Calu3 (cell line): ENCODE measurements around the gene DCP1B. TPM values are rescaled to one million over a fixed set of nuclear protein-coding genes. Genes with fewer than 3 reads are reported as not detected.

Source experiments
- BruUV-seq: library from RNA; stranded (reverse); fragments of 400-500 nt; replicated peaks from 2 replicates; lab custom pipeline; 2021; lab: Mats Ljungman, UMichigan
- CTCF ChIA-PET: fragments of 300-600 bp; sonication (Branson Sonifier 250); formaldehyde crosslinking; loops from one replicate; lab custom pipeline; 2022; ENCODE audit warnings: antibody characterized with exemption; lab: Charles Lee
- DNase-seq: peaks from one replicate; pipeline ENCODE4 v3.0.0; 2022
- H3K27ac Mint-ChIP-seq: one replicate; pipeline ENCODE4 v1.8.0; 2022; ENCODE audit warnings: mixed read lengths; ENCODE audit not compliant: unreplicated experiment
- H3K27me3 Mint-ChIP-seq: one replicate; pipeline ENCODE4 v1.8.0; 2022; ENCODE audit warnings: mixed read lengths; ENCODE audit not compliant: unreplicated experiment
- H3K36me3 Mint-ChIP-seq: one replicate; pipeline ENCODE4 v1.8.0; 2022; ENCODE audit warnings: mild to moderate bottlenecking, moderate library complexity, mixed read lengths; ENCODE audit not compliant: insufficient read depth, unreplicated experiment
- H3K4me1 Mint-ChIP-seq: one replicate; pipeline ENCODE4 v1.8.0; 2022; ENCODE audit warnings: mild to moderate bottlenecking, low read depth, mixed read lengths; ENCODE audit not compliant: unreplicated experiment
- H3K4me3 Mint-ChIP-seq: one replicate; pipeline ENCODE4 v1.8.0; 2022; ENCODE audit warnings: mild to moderate bottlenecking, low read depth, moderate library complexity, mixed read lengths; ENCODE audit not compliant: unreplicated experiment
- H3K9me3 Mint-ChIP-seq: one replicate; pipeline ENCODE4 v1.8.0; 2022; ENCODE audit warnings: low read depth, mixed read lengths; ENCODE audit not compliant: unreplicated experiment
- intact Hi-C: fragments of 100-400 bp; cut with micrococcal nuclease; formaldehyde crosslinking; loops from one replicate; pipeline ENCODE4 v1.10.0; 2022; ENCODE audit not compliant: unreplicated experiment
- total RNA-seq: library from RNA; stranded (reverse); gene quantifications from 2 replicates; pipeline ENCODE4 v1.2.3, GENCODE V29; 2022
- TF ChIP-seq, protein P1 (sequence below): fragments of 200-600 bp; IDR thresholded peaks from one replicate; pipeline ENCODE4 v1.8.0; 2022; ENCODE audit warnings: antibody characterized with exemption; ENCODE audit not compliant: unreplicated experiment

DCP1B gene
- total RNA-seq, 1 experiment from 2014 or later, result 6.3 TPM

- no peak overlapping the region for H3K27ac Mint-ChIP-seq
- BruUV-seq, result no TSS peak
- no peaks in the 10 kb centered on the region for H3K9me3 Mint-ChIP-seq
- H3K4me3 Mint-ChIP-seq, result no peak overlapping the region
- no peaks in the 10 kb centered on the region for H3K36me3 Mint-ChIP-seq
- peaks cover 82% of the 10 kb centered on the region for H3K27me3 Mint-ChIP-seq
- TF ChIP-seq, protein P1, sequence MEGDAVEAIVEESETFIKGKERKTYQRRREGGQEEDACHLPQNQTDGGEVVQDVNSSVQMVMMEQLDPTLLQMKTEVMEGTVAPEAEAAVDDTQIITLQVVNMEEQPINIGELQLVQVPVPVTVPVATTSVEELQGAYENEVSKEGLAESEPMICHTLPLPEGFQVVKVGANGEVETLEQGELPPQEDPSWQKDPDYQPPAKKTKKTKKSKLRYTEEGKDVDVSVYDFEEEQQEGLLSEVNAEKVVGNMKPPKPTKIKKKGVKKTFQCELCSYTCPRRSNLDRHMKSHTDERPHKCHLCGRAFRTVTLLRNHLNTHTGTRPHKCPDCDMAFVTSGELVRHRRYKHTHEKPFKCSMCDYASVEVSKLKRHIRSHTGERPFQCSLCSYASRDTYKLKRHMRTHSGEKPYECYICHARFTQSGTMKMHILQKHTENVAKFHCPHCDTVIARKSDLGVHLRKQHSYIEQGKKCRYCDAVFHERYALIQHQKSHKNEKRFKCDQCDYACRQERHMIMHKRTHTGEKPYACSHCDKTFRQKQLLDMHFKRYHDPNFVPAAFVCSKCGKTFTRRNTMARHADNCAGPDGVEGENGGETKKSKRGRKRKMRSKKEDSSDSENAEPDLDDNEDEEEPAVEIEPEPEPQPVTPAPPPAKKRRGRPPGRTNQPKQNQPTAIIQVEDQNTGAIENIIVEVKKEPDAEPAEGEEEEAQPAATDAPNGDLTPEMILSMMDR, result no peak
- no peak for DNase-seq
- no peaks in the 10 kb centered on the region for H3K4me1 Mint-ChIP-seq
- intact Hi-C loops, result no loop called here
- CTCF ChIA-PET, result interaction anchor here (0.6 kb wide), 1 partner anchor 274 kb away, joined by 11 read pairs; no protein-coding TSS in a partner anchor
These were observed 83.8 kb downstream of the DCP1B start for GRCh38 chr12:1920436-1920835.

DNA sequence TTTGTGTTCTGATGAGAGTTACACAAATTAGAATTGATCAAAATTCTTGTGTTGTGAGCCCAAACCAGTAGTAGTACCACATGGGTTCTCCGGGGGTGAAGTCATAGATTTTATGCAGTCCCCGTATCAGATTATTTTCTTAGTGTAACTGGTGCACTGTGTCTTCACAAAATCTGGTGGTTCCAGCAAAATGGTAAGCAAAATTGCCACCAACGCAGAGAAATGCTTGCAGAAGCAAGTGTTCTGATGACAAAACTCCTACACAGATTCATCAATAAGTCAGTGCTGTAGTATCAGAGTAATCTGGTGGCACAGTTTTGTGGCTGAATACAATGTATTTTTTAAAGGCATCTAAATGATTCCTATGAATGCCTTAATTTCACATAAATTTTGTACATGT is 84.5 kb downstream of the DCP1B start:
- no peak for DNase-seq
- intact Hi-C loops, result no loop called here
- H3K36me3 Mint-ChIP-seq, result no peaks in the 10 kb centered on the region
- CTCF ChIA-PET, result no interaction called here
- H3K9me3 Mint-ChIP-seq, result no peaks in the 10 kb centered on the region
- H3K4me1 Mint-ChIP-seq, result no peaks in the 10 kb centered on the region
- peaks cover 82% of the 10 kb centered on the region for H3K27me3 Mint-ChIP-seq
- BruUV-seq, result no TSS peak
- H3K4me3 Mint-ChIP-seq, result no peak overlapping the region
- TF ChIP-seq, protein P1, result no peak
- no peak overlapping the region for H3K27ac Mint-ChIP-seq

DNA sequence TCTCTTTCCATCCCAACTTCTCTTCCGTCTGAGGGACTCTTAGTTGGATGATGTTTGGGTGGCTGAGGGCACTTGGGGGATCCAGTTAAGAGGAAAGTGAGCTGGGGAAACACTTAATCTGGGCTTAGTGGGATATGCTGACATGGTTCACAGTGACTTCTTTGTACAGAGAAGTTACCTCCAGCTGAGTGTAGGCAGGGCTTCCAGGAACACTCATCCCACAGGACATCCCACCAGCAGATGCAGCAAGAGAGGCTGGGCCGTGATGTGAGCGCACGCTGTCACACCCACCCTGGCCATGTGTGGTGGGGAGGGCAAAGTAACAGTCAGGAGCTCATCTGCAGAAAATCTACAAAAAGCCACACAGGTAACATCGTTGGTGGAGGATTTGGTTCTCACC is 85.0 kb downstream of the DCP1B start:
- no TSS peak for BruUV-seq
- H3K27me3 Mint-ChIP-seq, result peaks cover 82% of the 10 kb centered on the region
- CTCF ChIA-PET, result no interaction called here

DNA sequence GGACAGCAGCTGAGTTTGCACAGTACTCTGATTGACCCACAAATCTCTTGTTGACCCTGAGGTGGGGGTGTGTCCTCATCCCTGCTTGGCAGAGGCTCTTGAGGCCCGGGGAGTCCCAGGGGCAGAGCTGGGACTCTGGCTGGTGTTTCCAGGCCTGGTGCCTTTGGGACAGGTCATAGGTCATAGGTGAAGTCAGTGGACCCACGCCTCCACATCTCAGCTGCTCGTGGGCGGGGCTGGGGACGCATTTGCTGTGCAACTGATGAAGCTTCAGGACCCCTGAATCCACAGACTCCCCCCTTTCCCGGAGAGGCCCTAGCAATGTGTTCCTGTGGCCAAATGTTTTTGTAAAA is 85.4 kb downstream of the DCP1B start:
- Mint-ChIP-seq H3K27ac (no peak overlapping the region), H3K4me1 (no peaks in the 10 kb centered on the region), H3K27me3 (peaks cover 82% of the 10 kb centered on the region), H3K9me3 (no peaks in the 10 kb centered on the region), H3K36me3 (no peaks in the 10 kb centered on the region), H3K4me3 (no peak overlapping the region)
- intact Hi-C loops, result no loop called here
- BruUV-seq, result no TSS peak
- DNase-seq, result no peak
- CTCF ChIA-PET, result no interaction called here
- TF ChIP-seq, protein P1, result no peak

More for the DNA sequence above, 85.0 kb downstream of the DCP1B start:
- no peaks in the 10 kb centered on the region for H3K4me1 Mint-ChIP-seq
- no peak overlapping the region for H3K4me3 Mint-ChIP-seq
- H3K9me3 Mint-ChIP-seq, result no peaks in the 10 kb centered on the region
- no peak overlapping the region for H3K27ac Mint-ChIP-seq
- intact Hi-C loops, result no loop called here
- DNase-seq, result no peak
- no peaks in the 10 kb centered on the region for H3K36me3 Mint-ChIP-seq
- TF ChIP-seq, protein P1, result no peak
